Hindlimb muscle (tissue), 1 donor: Measurements from ENCODE around the gene FAM47E. TPM values are rescaled to one million over a fixed set of nuclear protein-coding genes. Genes with fewer than 3 reads are reported as not detected.
A peak's percentile ranks its signal among the peaks of the same experiment; 100 is the strongest.

Experiments used
- DNase-seq: peaks from one replicate; pipeline ENCODE4 v3.0.0-alpha.2; 2013
- polyA plus RNA-seq: library from polyadenylated mRNA; unstranded; fragments of 120-200 nt; gene quantifications from one replicate; pipeline ENCODE4 v1.2.1, GENCODE V29; 2013; ENCODE audit not compliant: insufficient read length

Gene FAM47E
- 0.92 TPM for polyA plus RNA-seq

- peak; percentile 34 for DNase-seq
These were observed at the start of gene FAM47E for GRCh38 chr4:76251441-76252270. TSS of gene FAM47E (plus strand) at chr4:76251721. CDS start at chr4:76251747, 26 bp downstream.

- no peak for DNase-seq
These were observed 48.0 kb upstream of the FAM47E start for GRCh38 chr4:76203541-76203940.

- no peak for DNase-seq
These were observed 46.6 kb upstream of the FAM47E start for GRCh38 chr4:76204936-76205335.

GRCh38 chr4:76205476-76205875, 46.0 kb upstream of the FAM47E start:
- no peak for DNase-seq

GRCh38 chr4:76206222-76206942, 45.1 kb upstream of the FAM47E start:
- no peak for DNase-seq

- DNase-seq = no peak
These were observed 44.0 kb upstream of the FAM47E start for GRCh38 chr4:76207549-76207948.

- peak; percentile 70 for DNase-seq
These were observed 43.3 kb upstream of the FAM47E start for GRCh38 chr4:76208005-76208765.

GRCh38 chr4:76209881-76210280, 41.6 kb upstream of the FAM47E start:
- DNase-seq = no peak

GRCh38 chr4:76210452-76210851, 41.1 kb upstream of the FAM47E start:
- no peak for DNase-seq

- no peak for DNase-seq
These were observed 39.5 kb upstream of the FAM47E start for GRCh38 chr4:76211769-76212708.

GRCh38 chr4:76212851-76213414, 38.6 kb upstream of the FAM47E start:
- no peak for DNase-seq

- DNase-seq = peak; percentile 91
These were observed 37.9 kb upstream of the FAM47E start, which contains the start of gene SCARB2 for GRCh38 chr4:76213415-76214176. TSS of gene SCARB2 (minus strand) at chr4:76213824. CDS start at chr4:76213543, 281 bp downstream.

GRCh38 chr4:76214177-76214675, 37.3 kb upstream of the FAM47E start:
- DNase-seq = no peak

GRCh38 chr4:76215077-76215476, 36.4 kb upstream of the FAM47E start:
- no peak for DNase-seq

- DNase-seq = no peak
These were observed 35.0 kb upstream of the FAM47E start for GRCh38 chr4:76216524-76216923.

GRCh38 chr4:76216975-76217814, 34.3 kb upstream of the FAM47E start:
- DNase-seq = no peak

- no peak for DNase-seq
These were observed 32.0 kb upstream of the FAM47E start for GRCh38 chr4:76219299-76220055.

GRCh38 chr4:76224171-76224570, 27.4 kb upstream of the FAM47E start:
- DNase-seq = no peak

- DNase-seq = no peak
These were observed 25.1 kb upstream of the FAM47E start for GRCh38 chr4:76226418-76226817.
